GM11168 (cell line): ENCODE measurements around the gene GGPS1.
"Not testable (repeated sequence)": the region's sequence is repeated elsewhere in the genome, so short reads cannot be mapped to it uniquely, and the experiment has no call there.

Source experiments
- in situ Hi-C: fragments of 300-500 bp; cut with MboI; formaldehyde crosslinking; loops from one replicate; pipeline ENCODE4 v1.12.0; 2022; ENCODE audit warnings: low sequenced_read_pairs; ENCODE audit not compliant: unreplicated experiment

The GGPS1 gene

GRCh38 chr1:235381955-235382739, 53.8 kb downstream of the GGPS1 start:
- in situ Hi-C loops = not testable (repeated sequence)

- in situ Hi-C loops = not testable (repeated sequence)
Measured at GRCh38 chr1:235385633-235386032, 57.3 kb downstream of the GGPS1 start.

GRCh38 chr1:235391874-235392273, 63.5 kb downstream of the GGPS1 start:
- in situ Hi-C loops = no loop called here
